Smooth muscle cell (in vitro differentiated cells): ENCODE results near the gene POTEI. TPM values are rescaled to one million over a fixed set of nuclear protein-coding genes. Genes with fewer than 3 reads are reported as not detected.
"Not testable (repeated sequence)": the region's sequence is repeated elsewhere in the genome, so short reads cannot be mapped to it uniquely, and the experiment has no call there.

ENCODE experiments used
- DNase-seq: peaks from one replicate; lab custom pipeline; 2025; ENCODE audit not compliant: unreplicated experiment; lab: John Stamatoyannopoulos, UW
- H2AFZ ChIP-seq: fragments of 200-600 bp; sonication (generic); 2 replicates; pipeline ENCODE4 v1.6.0; 2016; ENCODE audit warnings: antibody characterized with exemption, low read depth, mild to moderate bottlenecking
- H3F3A ChIP-seq: fragments of 200-600 bp; sonication (generic); 2 replicates; pipeline ENCODE4 v1.6.0; 2017; ENCODE audit warnings: antibody characterized with exemption, low read depth
- H3K27ac ChIP-seq: fragments of 200-600 bp; sonication (generic); 2 replicates; pipeline ENCODE4 v1.5.1; 2016; ENCODE audit warnings: low read depth, mild to moderate bottlenecking
- H3K27me3 ChIP-seq: fragments of 200-600 bp; sonication (generic); 2 replicates; pipeline ENCODE4 v1.6.1; 2016; ENCODE audit warnings: low read depth, mild to moderate bottlenecking
- H3K36me3 ChIP-seq: fragments of 200-600 bp; sonication (generic); 2 replicates; pipeline ENCODE4 v1.5.1; 2016; ENCODE audit warnings: low read depth
- H3K4me1 ChIP-seq: fragments of 200-600 bp; sonication (generic); 2 replicates; pipeline ENCODE4 v1.5.1; 2016; ENCODE audit warnings: low read depth
- H3K4me2 ChIP-seq: fragments of 200-600 bp; sonication (generic); 2 replicates; pipeline ENCODE4 v1.6.0; 2016; ENCODE audit warnings: mild to moderate bottlenecking
- H3K4me3 ChIP-seq: fragments of 200-600 bp; sonication (generic); 2 replicates; pipeline ENCODE4 v1.5.1; 2016; ENCODE audit warnings: mild to moderate bottlenecking
- H3K79me2 ChIP-seq: fragments of 200-600 bp; sonication (generic); 2 replicates; pipeline ENCODE4 v1.6.0; 2016; ENCODE audit warnings: low read depth, mild to moderate bottlenecking
- H3K9ac ChIP-seq: fragments of 200-600 bp; sonication (generic); 2 replicates; pipeline ENCODE4 v1.6.0; 2016; ENCODE audit warnings: low read depth
- H3K9me3 ChIP-seq: fragments of 200-600 bp; sonication (generic); replicated peaks from 2 replicates; pipeline ENCODE4 v1.5.1; 2016; ENCODE audit warnings: low read depth
- H4K20me1 ChIP-seq: fragments of 200-600 bp; sonication (generic); 2 replicates; pipeline ENCODE4 v1.6.0; 2016; ENCODE audit warnings: low read depth
- WGBS: methylation state at CpG from one replicate; pipeline ENCODE4 v1.1.7; 2016; ENCODE audit warnings: low lambda C conversion rate; 5-methylcytosine and 5-hydroxymethylcytosine counted together
- polyA plus RNA-seq: library from polyadenylated mRNA; unstranded; fragments of >200 nt; fragmentation: Nextera tagmentation; extraction: Ambion mirVana; gene quantifications from 2 replicates; pipeline ENCODE4 v1.2.1, GENCODE V29; 2016
- small RNA-seq: library from RNA; depleted of rRNA; stranded (forward); fragments of <200 nt; gene quantifications from one replicate; pipeline ENCODE3, GENCODE V24; 2014
- total RNA-seq: library from RNA; depleted of rRNA; stranded (reverse); fragments of >200 nt; gene quantifications from 2 replicates; pipeline ENCODE4 v1.2.3, GENCODE V29; 2014

Gene POTEI
- total and polyA plus RNA-seq, 2 experiments from 2014 or later: 0.13 to 1.0 TPM

- H4K20me1 ChIP-seq, H3F3A ChIP-seq, H3K4me3 ChIP-seq, H3K27me3 ChIP-seq, H3K4me1 ChIP-seq, H3K9ac ChIP-seq, H3K79me2 ChIP-seq, H3K36me3 ChIP-seq, H3K27ac ChIP-seq, DNase-seq, H3K9me3 ChIP-seq, H2AFZ ChIP-seq, H3K4me2 ChIP-seq: not testable (repeated sequence)
- 88% methylated on average over 10 of the region's 10 CpGs for whole genome bisulfite sequencing
Observed at GRCh38 chr2:130451823-130452222, 57.3 kb downstream of the POTEI start.

GRCh38 chr2:130451278-130451677 is 57.9 kb downstream of the POTEI start:
- DNase-seq, H3K9me3 ChIP-seq, H3K4me3 ChIP-seq, H3K36me3 ChIP-seq, H3K27me3 ChIP-seq, H3K4me2 ChIP-seq, H4K20me1 ChIP-seq, H2AFZ ChIP-seq, H3K27ac ChIP-seq, H3K9ac ChIP-seq, H3K4me1 ChIP-seq, H3F3A ChIP-seq, H3K79me2 ChIP-seq: not testable (repeated sequence)
- WGBS: 69% methylated on average over 3 of the region's 3 CpGs

- not testable (repeated sequence) for H3K79me2 ChIP-seq, H3K4me3 ChIP-seq, H3K4me2 ChIP-seq, H3K4me1 ChIP-seq, H4K20me1 ChIP-seq, DNase-seq, H3K9ac ChIP-seq, H3K27ac ChIP-seq, H3K36me3 ChIP-seq, H3K27me3 ChIP-seq, H3F3A ChIP-seq, H3K9me3 ChIP-seq, H2AFZ ChIP-seq
- WGBS: 87% methylated on average over 5 of the region's 7 CpGs
Observed at GRCh38 chr2:130450366-130450765, 58.8 kb downstream of the POTEI start.

- H3F3A ChIP-seq, H3K27me3 ChIP-seq, H3K36me3 ChIP-seq, H4K20me1 ChIP-seq, H2AFZ ChIP-seq, H3K9ac ChIP-seq, DNase-seq, H3K27ac ChIP-seq, H3K79me2 ChIP-seq, H3K4me1 ChIP-seq, H3K9me3 ChIP-seq: not testable (repeated sequence)
- Histone ChIP-seq H3K4me3 (peak overlapping the region; percentile 38), H3K4me2 (peak overlapping the region; percentile 80)
- WGBS: 37% methylated on average over 30 of the region's 34 CpGs
Observed at GRCh38 chr2:130427631-130428030, 81.5 kb downstream of the POTEI start.

- H3K4me3 ChIP-seq, H3K4me1 ChIP-seq, DNase-seq, H3K27ac ChIP-seq, H3K27me3 ChIP-seq, H2AFZ ChIP-seq, H3K9me3 ChIP-seq, H3K36me3 ChIP-seq, H3K9ac ChIP-seq, H3F3A ChIP-seq, H3K4me2 ChIP-seq, H4K20me1 ChIP-seq, H3K79me2 ChIP-seq: not testable (repeated sequence)
- 70% methylated on average over 1 of the region's 1 CpG for WGBS
Observed at GRCh38 chr2:130418845-130419244, 90.3 kb downstream of the POTEI start.

- H3K27ac ChIP-seq, H3K79me2 ChIP-seq, H3K4me1 ChIP-seq, H2AFZ ChIP-seq, H3K36me3 ChIP-seq, H3K4me3 ChIP-seq, H3K4me2 ChIP-seq, H3K9me3 ChIP-seq, H3F3A ChIP-seq, H3K27me3 ChIP-seq, H3K9ac ChIP-seq, H4K20me1 ChIP-seq, DNase-seq: not testable (repeated sequence)
- WGBS: 59% methylated on average over 1 of the region's 1 CpG
Observed at GRCh38 chr2:130416693-130417092, 92.4 kb downstream of the POTEI start.

Small RNAs within 50 kb of the gene (small RNA-seq; reads per million reads assigned to genes)
- not detected for gene RF00017
- not detected for gene RNU6-473P

Other genes starting within 250 kb of the POTEI start
- gene IMP4, start 166.4 kb downstream of the POTEI start, total RNA-seq: 36.4 and 59.3 TPM in 2 replicates
- gene IMP4, start 166.4 kb downstream of the POTEI start, polyA plus RNA-seq: 74.9 and 75.0 TPM in 2 replicates
- gene PTPN18, start 153.3 kb downstream of the POTEI start, total RNA-seq: 4.4 and 13.9 TPM in 2 replicates
- 10.1 and 10.2 TPM in 2 replicates for gene PTPN18, start 153.3 kb downstream of the POTEI start, polyA plus RNA-seq
- not detected in 2 replicates for gene CFC1B, start 11.9 kb upstream of the POTEI start, total RNA-seq
- not detected in 2 replicates for gene CFC1B, start 11.9 kb upstream of the POTEI start, polyA plus RNA-seq
- not detected in 2 replicates for gene CFC1, start 90.2 kb upstream of the POTEI start, total RNA-seq
- gene CFC1, start 90.2 kb upstream of the POTEI start, polyA plus RNA-seq: not detected in 2 replicates
- 0.36 TPM in 1 of 2 replicates, not detected in the other for gene POTEJ, start 102.1 kb upstream of the POTEI start, total RNA-seq
- not detected in 2 replicates for gene POTEJ, start 102.1 kb upstream of the POTEI start, polyA plus RNA-seq
- gene GPR148, start 219.7 kb upstream of the POTEI start, total RNA-seq: not detected in 2 replicates
- gene GPR148, start 219.7 kb upstream of the POTEI start, polyA plus RNA-seq: not detected in 2 replicates
- gene AMER3, start 246.2 kb upstream of the POTEI start, total RNA-seq: not detected in 2 replicates
- not detected in 2 replicates for gene AMER3, start 246.2 kb upstream of the POTEI start, polyA plus RNA-seq